HG03460 (cell line): ENCODE measurements around the gene GPC5.

Experiments
- ATAC-seq: cut with Tn5 transposase; IDR thresholded peaks from one replicate; pipeline ENCODE4 v1.9.1; 2021; ENCODE audit not compliant: unreplicated experiment

GPC5 gene

GRCh38 chr13:92591117-92591516 lies 1192.7 kb downstream of the GPC5 start:
- no peak for ATAC-seq

GRCh38 chr13:92592757-92593156 lies 1194.3 kb downstream of the GPC5 start:
- ATAC-seq = no peak

- ATAC-seq = no peak
Measured at GRCh38 chr13:92602560-92602959, 1204.1 kb downstream of the GPC5 start.

GRCh38 chr13:92609376-92609775 lies 1211.0 kb downstream of the GPC5 start:
- no peak for ATAC-seq

- no peak for ATAC-seq
Measured at GRCh38 chr13:92612892-92613291, 1214.5 kb downstream of the GPC5 start.

- ATAC-seq = no peak
Measured at GRCh38 chr13:92613921-92614320, 1215.5 kb downstream of the GPC5 start.

- no peak for ATAC-seq
Measured at GRCh38 chr13:92621985-92622384, 1223.6 kb downstream of the GPC5 start.

GRCh38 chr13:92622905-92623304 lies 1224.5 kb downstream of the GPC5 start:
- ATAC-seq = no peak

- ATAC-seq = no peak
Measured at GRCh38 chr13:92626274-92626673, 1227.9 kb downstream of the GPC5 start.

GRCh38 chr13:92640936-92641335 lies 1242.5 kb downstream of the GPC5 start:
- ATAC-seq = no peak

GRCh38 chr13:92649140-92649813 lies 1250.9 kb downstream of the GPC5 start:
- ATAC-seq = no peak

- ATAC-seq = no peak
Measured at GRCh38 chr13:92656103-92656502, 1257.7 kb downstream of the GPC5 start.

GRCh38 chr13:92656648-92657047 lies 1258.2 kb downstream of the GPC5 start:
- ATAC-seq = no peak

- ATAC-seq = no peak
Measured at GRCh38 chr13:92657565-92657964, 1259.1 kb downstream of the GPC5 start.

- ATAC-seq = no peak
Measured at GRCh38 chr13:92658293-92658692, 1259.9 kb downstream of the GPC5 start.

GRCh38 chr13:92661406-92661805 lies 1263.0 kb downstream of the GPC5 start:
- ATAC-seq = no peak

GRCh38 chr13:92668157-92668556 lies 1269.7 kb downstream of the GPC5 start:
- no peak for ATAC-seq

GRCh38 chr13:92670096-92670495 lies 1271.7 kb downstream of the GPC5 start:
- ATAC-seq = no peak

GRCh38 chr13:92671821-92672220 lies 1273.4 kb downstream of the GPC5 start:
- no peak for ATAC-seq

GRCh38 chr13:92676246-92676645 lies 1277.8 kb downstream of the GPC5 start:
- ATAC-seq = no peak

GRCh38 chr13:92677571-92677970 lies 1279.2 kb downstream of the GPC5 start:
- ATAC-seq = no peak

GRCh38 chr13:92679602-92680001 lies 1281.2 kb downstream of the GPC5 start:
- no peak for ATAC-seq

GRCh38 chr13:92681239-92681638 lies 1282.8 kb downstream of the GPC5 start:
- ATAC-seq = no peak
